Stimulated activated memory B cell treated with anti-CD40 and anti-IgM and Interleukin-4, amounts not matched to agents 10 μg/mL and 1 μg/mL and 100 μg/mL, for 72 hours (primary cell): ENCODE measurements around the gene MSANTD1.

Experiments
- ATAC-seq: fragments of 150-1000 bp; cut with Tn5 transposase; 2 replicates; pipeline ENCODE4 v1.10.0; 2021
- H3K27ac Mint-ChIP-seq: one replicate; pipeline ENCODE4 v1.8.0; 2022; ENCODE audit warnings: mild to moderate bottlenecking, mixed read lengths
- H3K27me3 Mint-ChIP-seq: one replicate; pipeline ENCODE4 v1.8.0; 2022; ENCODE audit warnings: mixed read lengths
- H3K36me3 Mint-ChIP-seq: one replicate; pipeline ENCODE4 v1.8.0; 2022; ENCODE audit warnings: mixed read lengths
- H3K4me1 Mint-ChIP-seq: one replicate; pipeline ENCODE4 v1.8.0; 2022; ENCODE audit warnings: mixed read lengths
- H3K4me3 Mint-ChIP-seq: one replicate; pipeline ENCODE4 v1.8.0; 2022; ENCODE audit warnings: mild to moderate bottlenecking, moderate library complexity, mixed read lengths
- H3K9me3 Mint-ChIP-seq: one replicate; pipeline ENCODE4 v1.8.0; 2022; ENCODE audit warnings: mixed read lengths

Gene MSANTD1

DNA sequence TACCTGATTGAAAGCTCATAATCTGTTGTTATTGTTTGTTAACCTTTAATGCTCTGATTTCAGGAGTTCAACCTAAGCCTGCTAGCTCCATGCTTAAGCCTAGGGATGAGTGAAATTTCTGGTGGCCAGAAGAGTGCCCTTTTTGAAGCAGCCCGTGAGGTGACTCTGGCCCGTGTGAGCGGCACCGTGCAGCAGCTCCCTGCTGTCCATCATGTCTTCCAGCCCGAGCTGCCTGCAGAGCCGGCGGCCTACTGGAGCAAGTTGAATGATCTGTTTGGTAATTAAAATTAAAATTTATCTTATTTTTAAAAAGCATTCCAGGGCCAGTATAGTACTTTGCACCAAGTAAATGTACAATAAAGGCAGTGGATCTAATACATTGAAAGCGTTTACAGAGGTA lies 37.1 kb upstream of the MSANTD1 start:
- no peak overlapping the region for H3K27ac Mint-ChIP-seq
- H3K9me3 Mint-ChIP-seq: no peaks in the 10 kb centered on the region
- no peaks in the 10 kb centered on the region for H3K27me3 Mint-ChIP-seq
- no peak for ATAC-seq
- no peak overlapping the region for H3K4me3 Mint-ChIP-seq
- no peaks in the 10 kb centered on the region for H3K4me1 Mint-ChIP-seq
- peaks cover 75% of the 10 kb centered on the region for H3K36me3 Mint-ChIP-seq

DNA sequence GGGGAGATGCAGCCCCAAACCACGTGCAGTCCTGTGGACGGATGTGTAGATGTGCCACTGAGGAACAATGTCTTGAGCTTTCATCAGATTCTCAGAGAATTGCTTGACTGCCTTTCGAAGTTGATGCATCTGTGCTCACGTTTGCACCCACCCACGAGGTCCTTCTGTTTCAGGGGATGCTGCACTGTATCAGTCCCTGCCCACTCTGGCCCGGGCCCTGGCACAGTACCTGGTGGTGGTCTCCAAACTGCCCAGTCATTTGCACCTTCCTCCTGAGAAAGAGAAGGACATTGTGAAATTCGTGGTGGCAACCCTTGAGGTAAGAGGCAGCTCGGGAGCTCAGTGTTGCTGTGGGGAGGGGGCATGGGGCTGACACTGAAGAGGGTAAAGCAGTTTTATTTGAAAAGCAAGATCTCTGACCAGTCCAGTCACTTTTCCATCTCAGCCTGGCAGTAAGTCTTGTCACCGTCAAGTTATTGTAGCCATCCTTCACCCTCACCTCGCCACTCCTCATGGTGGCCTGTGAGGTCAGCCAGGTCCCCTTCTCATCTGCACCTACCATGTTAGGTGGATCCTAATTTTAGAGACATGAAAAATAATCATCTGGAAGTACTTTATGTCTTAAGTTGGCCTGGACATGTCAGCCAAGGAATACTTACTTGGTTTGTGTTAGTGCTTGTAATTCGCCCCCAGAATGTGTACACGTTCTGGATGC lies 36.4 kb upstream of the MSANTD1 start:
- no peaks in the 10 kb centered on the region for H3K4me1 Mint-ChIP-seq
- H3K27me3 Mint-ChIP-seq: no peaks in the 10 kb centered on the region
- no peak for ATAC-seq
- no peaks in the 10 kb centered on the region for H3K9me3 Mint-ChIP-seq
- H3K36me3 Mint-ChIP-seq: peaks cover 75% of the 10 kb centered on the region
- no peak overlapping the region for H3K27ac Mint-ChIP-seq
- H3K4me3 Mint-ChIP-seq: no peak overlapping the region

DNA sequence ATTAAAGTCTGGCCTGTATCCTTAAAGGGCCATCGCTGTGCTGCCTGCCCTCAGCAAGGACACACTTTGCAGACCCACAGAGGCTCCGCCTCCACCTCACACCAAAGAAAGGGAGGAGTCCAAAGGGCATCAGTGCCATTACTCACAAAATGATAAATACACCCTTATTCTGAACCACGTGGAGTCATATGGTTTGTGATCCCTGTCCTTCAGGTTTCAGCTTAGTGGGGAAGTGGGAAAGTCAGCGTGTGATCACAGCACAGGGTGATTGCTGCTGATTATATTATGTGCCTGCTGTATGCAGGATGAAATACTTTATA lies 35.9 kb upstream of the MSANTD1 start:
- no peak for ATAC-seq
- H3K36me3 Mint-ChIP-seq: peaks cover 75% of the 10 kb centered on the region
- no peaks in the 10 kb centered on the region for H3K9me3 Mint-ChIP-seq
- H3K4me1 Mint-ChIP-seq: no peaks in the 10 kb centered on the region
- H3K27me3 Mint-ChIP-seq: no peaks in the 10 kb centered on the region
- H3K27ac Mint-ChIP-seq: no peak overlapping the region
- H3K4me3 Mint-ChIP-seq: no peak overlapping the region

DNA sequence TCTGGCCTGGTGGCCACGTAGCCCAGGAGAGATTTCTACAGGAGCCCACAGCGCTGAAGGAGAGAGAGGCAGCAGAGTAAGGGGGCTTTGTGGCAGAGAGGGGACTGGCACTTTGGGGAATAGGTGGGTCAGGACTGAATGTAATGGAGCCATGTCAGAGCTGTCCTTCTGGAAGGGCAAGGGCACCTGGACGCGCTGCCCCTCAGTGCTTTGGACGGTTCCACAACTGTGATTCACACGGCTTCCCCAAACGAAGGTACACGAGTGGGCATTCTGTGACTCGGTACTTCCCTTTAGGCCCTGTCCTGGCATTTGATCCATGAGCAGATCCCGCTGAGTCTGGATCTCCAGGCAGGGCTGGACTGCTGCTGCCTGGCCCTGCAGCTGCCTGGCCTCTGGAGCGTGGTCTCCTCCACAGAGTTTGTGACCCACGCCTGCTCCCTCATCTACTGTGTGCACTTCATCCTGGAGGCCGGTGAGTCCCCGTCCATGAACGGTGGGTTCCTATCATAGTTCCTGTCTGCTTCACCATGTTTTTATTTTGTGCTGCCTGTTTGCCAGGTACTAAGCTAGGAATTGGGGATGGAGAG lies 35.2 kb upstream of the MSANTD1 start:
- ATAC-seq: no peak
- H3K4me1 Mint-ChIP-seq: no peaks in the 10 kb centered on the region
- no peaks in the 10 kb centered on the region for H3K9me3 Mint-ChIP-seq
- peaks cover 75% of the 10 kb centered on the region for H3K36me3 Mint-ChIP-seq
- no peaks in the 10 kb centered on the region for H3K27me3 Mint-ChIP-seq
- no peak overlapping the region for H3K27ac Mint-ChIP-seq
- no peak overlapping the region for H3K4me3 Mint-ChIP-seq

DNA sequence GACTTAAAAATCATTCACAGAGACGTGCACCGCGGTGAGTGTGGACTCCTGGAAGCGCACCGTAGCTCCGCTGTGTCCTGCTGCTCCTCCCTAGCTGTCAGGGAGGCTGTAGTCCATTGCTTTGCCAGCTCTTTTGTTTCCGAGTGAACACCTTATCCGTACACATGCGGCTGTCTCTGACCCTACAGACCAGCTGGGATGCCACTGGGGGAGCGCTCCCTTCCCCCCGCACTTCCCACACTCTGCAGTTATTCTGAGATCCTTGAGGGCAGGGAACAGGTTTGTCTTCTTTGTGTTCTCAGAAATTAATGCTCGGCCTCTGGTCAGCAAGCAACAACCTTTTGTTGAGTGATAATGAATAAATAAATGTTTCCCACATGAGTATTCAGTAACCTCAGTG lies 33.7 kb upstream of the MSANTD1 start:
- Mint-ChIP-seq H3K9me3 (no peaks in the 10 kb centered on the region), H3K27me3 (no peaks in the 10 kb centered on the region), H3K4me3 (no peak overlapping the region), H3K36me3 (peaks cover 75% of the 10 kb centered on the region), H3K4me1 (no peaks in the 10 kb centered on the region), H3K27ac (no peak overlapping the region)
- ATAC-seq: no peak

DNA sequence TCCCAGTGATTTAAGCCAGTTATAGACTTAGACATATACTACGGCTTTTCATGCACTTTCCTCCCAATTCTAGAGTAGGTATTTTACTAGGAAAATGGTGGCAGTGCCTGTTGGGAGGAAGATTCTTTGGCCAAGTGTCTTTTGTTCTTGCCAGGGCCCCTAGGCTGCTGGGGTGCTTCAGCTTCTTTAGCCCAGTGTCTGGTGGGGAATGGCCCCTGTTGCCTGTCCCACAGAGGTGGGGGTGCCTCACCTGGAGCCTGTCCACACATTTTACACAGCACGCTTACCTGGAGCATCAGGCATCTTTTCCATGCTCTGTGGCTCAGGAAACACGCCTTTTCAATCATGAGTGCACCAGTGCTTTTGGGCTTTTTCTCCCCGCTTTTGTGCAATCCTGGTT lies 33.2 kb upstream of the MSANTD1 start:
- Mint-ChIP-seq H3K36me3 (peaks cover 71% of the 10 kb centered on the region), H3K4me1 (no peaks in the 10 kb centered on the region), H3K27ac (no peak overlapping the region), H3K27me3 (no peaks in the 10 kb centered on the region), H3K9me3 (no peaks in the 10 kb centered on the region), H3K4me3 (no peak overlapping the region)
- ATAC-seq: no peak

DNA sequence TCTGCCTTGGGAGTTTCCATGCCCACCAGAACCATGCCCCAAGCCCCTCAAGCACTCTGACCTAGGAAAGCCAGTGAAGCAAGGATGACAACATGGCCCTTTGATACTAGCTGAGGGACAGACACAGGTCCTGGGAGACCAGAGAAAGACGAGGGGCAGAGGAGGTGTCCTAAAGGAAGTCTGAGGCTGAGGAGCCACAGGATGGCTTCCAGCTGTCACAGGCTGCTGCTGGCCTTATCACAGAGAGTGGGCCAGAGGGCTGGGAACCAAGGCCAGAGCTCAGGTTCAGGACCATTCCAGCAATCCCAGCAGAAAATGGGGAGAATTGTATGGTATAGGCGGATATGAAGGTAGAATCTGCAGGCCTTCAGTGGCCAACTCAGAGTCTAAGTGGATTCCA lies 31.7 kb upstream of the MSANTD1 start:
- H3K4me1 Mint-ChIP-seq: no peaks in the 10 kb centered on the region
- peaks cover 83% of the 10 kb centered on the region for H3K36me3 Mint-ChIP-seq
- no peaks in the 10 kb centered on the region for H3K27me3 Mint-ChIP-seq
- no peak overlapping the region for H3K27ac Mint-ChIP-seq
- no peak overlapping the region for H3K4me3 Mint-ChIP-seq
- no peaks in the 10 kb centered on the region for H3K9me3 Mint-ChIP-seq
- ATAC-seq: no peak

DNA sequence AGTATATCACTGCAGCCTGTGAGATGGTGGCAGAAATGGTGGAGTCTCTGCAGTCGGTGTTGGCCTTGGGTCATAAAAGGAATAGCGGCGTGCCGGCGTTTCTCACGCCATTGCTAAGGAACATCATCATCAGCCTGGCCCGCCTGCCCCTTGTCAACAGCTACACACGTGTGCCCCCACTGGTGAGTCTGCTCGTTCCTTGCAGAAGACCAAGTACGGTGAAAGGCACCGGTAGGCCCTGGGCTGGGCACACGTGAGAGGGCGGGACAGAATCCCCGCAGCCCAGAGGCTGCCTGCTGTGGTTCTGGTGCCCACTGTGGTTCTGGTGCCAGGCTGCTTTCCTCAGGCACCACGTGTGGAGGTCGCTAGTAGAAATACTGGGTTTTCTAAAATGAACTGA lies 31.2 kb upstream of the MSANTD1 start:
- no peak for ATAC-seq
- no peak overlapping the region for H3K4me3 Mint-ChIP-seq
- peaks cover 83% of the 10 kb centered on the region for H3K36me3 Mint-ChIP-seq
- no peak overlapping the region for H3K27ac Mint-ChIP-seq
- no peaks in the 10 kb centered on the region for H3K9me3 Mint-ChIP-seq
- no peaks in the 10 kb centered on the region for H3K27me3 Mint-ChIP-seq
- H3K4me1 Mint-ChIP-seq: no peaks in the 10 kb centered on the region

DNA sequence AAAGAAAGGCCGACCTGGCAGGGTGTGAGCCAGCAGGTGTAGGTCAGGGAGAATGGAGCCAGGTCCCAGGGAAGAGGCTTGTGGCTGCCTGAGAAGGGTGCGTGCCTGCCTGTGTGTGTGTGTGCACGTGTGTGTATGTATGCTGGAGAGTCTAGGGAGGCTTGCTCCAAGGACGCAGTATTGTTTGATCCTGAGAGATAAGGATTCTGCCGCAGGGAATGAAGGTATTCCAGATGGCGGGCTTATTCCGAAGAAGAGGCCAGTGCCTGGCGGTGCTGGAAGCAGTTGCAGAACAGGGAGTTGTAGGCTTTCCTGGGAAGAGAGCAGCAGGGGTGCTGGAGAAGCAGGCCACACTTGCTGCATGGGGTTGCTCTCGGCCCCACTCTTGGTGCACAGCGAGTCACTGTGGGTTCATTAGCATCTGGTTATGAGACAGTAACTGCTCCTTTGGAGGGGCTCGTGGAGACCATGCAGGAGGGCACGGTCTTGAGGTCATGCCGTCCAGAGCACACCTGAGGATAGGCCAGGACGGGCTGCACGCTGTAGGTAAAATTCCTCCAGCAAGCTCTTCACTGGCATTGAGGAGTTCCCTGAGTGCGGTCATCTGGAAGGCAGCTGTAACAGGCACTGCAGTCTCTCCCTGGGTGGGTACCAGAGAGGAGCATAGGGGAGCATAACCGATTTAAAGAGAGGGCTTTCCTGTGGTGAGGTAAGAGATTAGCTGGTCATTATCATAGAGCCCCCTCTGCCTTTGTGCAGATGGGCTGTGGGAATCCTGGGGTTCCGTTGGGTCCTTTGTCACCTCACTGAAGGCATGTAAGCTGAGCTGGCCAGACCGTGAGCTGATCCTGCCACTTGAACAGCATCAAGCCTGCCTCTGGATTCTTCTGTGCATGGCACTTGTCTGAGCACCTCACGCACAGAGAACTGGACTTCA lies 29.9 kb upstream of the MSANTD1 start:
- Mint-ChIP-seq H3K4me3 (no peak overlapping the region), H3K9me3 (no peaks in the 10 kb centered on the region), H3K36me3 (peaks cover 82% of the 10 kb centered on the region), H3K27ac (no peak overlapping the region), H3K4me1 (no peaks in the 10 kb centered on the region), H3K27me3 (no peaks in the 10 kb centered on the region)
- ATAC-seq: no peak

DNA sequence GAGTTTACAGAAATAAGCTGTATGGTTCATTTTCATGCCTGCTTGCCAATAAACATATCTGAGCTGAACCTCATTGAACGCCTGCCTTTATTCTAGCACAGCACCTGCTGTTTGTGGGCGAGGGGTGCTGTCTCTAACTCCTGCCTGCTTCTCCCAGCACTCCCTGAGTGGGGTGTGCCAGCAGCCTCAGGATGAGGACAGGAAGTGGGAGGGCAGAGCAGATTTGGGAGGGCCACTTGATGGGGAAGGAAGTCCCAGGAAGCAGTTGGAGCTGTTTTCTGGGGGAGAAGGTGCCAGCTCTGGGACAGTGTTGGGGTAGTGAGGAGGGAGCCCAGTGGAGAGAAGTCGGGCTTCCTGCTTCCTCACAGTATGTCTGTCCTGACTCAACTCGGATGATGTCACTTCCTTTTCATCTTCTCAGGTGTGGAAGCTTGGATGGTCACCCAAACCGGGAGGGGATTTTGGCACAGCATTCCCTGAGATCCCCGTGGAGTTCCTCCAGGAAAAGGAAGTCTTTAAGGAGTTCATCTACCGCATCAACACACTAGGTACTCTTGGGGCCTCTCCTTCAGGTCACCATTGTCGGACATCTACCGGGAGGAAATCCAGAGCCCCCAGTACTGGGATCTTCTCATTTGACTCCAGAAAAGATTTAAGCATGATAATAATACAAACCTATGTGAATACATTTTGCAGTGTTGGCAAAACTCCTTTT lies 29.0 kb upstream of the MSANTD1 start:
- H3K27ac Mint-ChIP-seq: no peak overlapping the region
- no peak overlapping the region for H3K4me3 Mint-ChIP-seq
- no peaks in the 10 kb centered on the region for H3K27me3 Mint-ChIP-seq
- peaks cover 86% of the 10 kb centered on the region for H3K36me3 Mint-ChIP-seq
- H3K9me3 Mint-ChIP-seq: no peaks in the 10 kb centered on the region
- no peaks in the 10 kb centered on the region for H3K4me1 Mint-ChIP-seq
- no peak for ATAC-seq

DNA sequence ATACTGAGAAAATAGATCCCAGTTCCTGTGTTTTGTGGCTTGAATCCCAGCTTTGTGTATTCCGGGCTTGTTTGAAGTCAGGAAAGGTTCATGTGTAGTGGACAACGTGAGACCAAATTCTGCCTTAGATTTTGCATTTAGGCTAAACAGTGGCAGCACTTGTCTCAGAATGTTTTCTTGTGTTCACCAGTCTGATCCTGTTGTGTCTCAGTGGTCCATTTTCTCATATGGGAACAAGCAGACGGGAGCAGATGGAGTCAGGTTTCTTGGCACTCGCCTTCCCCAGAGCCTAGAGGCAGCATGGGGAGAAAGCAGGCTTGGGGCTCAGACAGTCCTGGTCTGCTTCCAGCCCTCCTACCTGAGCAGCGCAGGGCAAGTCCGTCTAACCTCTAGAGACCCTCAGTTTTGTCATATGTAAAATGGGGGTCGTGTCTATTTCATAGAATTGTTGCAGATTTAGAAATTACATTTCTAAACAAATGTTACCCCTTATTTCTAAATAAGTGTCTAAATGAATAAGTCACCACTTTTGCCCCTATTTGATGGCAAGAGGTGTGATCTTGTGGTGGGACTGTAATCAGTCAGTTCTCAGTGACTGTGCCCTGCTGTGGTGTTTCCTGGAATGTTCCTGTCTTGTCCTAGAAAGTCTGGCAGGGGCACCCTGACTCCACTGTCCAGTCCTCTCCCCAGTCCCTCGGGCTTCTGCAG lies 28.3 kb upstream of the MSANTD1 start:
- H3K4me3 Mint-ChIP-seq: no peak overlapping the region
- no peaks in the 10 kb centered on the region for H3K4me1 Mint-ChIP-seq
- no peaks in the 10 kb centered on the region for H3K9me3 Mint-ChIP-seq
- H3K27ac Mint-ChIP-seq: no peak overlapping the region
- ATAC-seq: no peak
- H3K27me3 Mint-ChIP-seq: no peaks in the 10 kb centered on the region
- H3K36me3 Mint-ChIP-seq: peaks cover 81% of the 10 kb centered on the region

DNA sequence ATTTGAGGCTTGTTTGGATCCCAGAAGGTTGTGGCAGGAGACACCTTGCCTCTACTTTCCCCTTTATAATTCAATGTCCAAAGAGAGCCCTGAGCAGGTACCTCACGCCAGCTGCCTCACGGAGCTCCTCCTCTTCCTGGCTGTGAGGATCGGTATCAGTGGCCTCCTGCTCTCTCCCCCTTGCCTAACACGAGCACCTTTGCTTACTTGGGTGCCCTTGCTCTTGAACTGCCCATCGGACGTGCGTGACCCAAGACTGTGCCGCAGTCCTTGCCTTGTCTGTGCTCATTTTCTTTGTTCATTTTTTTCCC lies 27.8 kb upstream of the MSANTD1 start:
- no peak for ATAC-seq
- Mint-ChIP-seq H3K4me3 (no peak overlapping the region), H3K4me1 (no peaks in the 10 kb centered on the region), H3K36me3 (peaks cover 76% of the 10 kb centered on the region), H3K9me3 (no peaks in the 10 kb centered on the region), H3K27me3 (no peaks in the 10 kb centered on the region), H3K27ac (no peak overlapping the region)

DNA sequence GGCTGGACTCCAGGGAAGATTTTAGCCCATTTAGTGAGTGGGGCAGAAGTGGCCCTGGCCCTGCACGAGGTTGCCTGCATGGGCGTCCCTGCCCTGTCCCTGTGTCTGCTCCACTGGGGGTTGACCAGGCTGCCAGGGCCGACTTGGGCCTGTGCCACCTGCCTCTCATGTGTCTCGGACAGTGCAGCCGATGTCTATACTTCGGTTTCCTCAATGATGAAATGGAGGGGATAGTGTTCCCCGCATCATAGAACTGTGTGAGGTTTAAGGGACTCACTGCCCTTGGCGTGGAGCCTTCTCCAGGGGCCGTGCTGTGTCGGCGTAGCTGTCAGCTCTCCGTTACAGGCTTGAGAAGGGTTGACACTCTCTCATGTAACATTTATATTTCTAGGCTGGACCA lies 27.0 kb upstream of the MSANTD1 start:
- peaks cover 72% of the 10 kb centered on the region for H3K36me3 Mint-ChIP-seq
- peak overlapping the region; percentile 53 for H3K27ac Mint-ChIP-seq
- no peak overlapping the region for H3K4me3 Mint-ChIP-seq
- no peak for ATAC-seq
- H3K4me1 Mint-ChIP-seq: no peaks in the 10 kb centered on the region
- no peaks in the 10 kb centered on the region for H3K27me3 Mint-ChIP-seq
- no peaks in the 10 kb centered on the region for H3K9me3 Mint-ChIP-seq

DNA sequence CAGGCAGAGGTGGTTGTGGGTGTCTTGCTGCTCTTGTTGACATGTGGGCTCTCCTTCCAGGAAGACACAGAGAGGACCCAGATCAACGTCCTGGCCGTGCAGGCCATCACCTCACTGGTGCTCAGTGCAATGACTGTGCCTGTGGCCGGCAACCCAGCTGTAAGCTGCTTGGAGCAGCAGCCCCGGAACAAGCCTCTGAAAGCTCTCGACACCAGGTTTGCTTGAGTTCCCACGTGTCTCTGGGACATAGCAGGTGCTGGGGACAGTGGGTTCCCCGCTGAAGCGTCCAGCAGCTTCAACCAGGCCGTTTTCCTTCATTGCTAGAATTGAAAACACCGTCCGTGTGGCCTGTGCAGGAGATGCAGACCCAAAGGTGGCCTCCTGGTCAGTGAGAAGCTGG lies 25.6 kb upstream of the MSANTD1 start:
- peaks cover 66% of the 10 kb centered on the region for H3K36me3 Mint-ChIP-seq
- H3K27me3 Mint-ChIP-seq: no peaks in the 10 kb centered on the region
- no peak overlapping the region for H3K4me3 Mint-ChIP-seq
- no peaks in the 10 kb centered on the region for H3K9me3 Mint-ChIP-seq
- no peaks in the 10 kb centered on the region for H3K4me1 Mint-ChIP-seq
- no peak for ATAC-seq
- no peak overlapping the region for H3K27ac Mint-ChIP-seq
